GM19328 (cell line): ENCODE measurements around the gene ENGASE.

ENCODE experiments used
- ATAC-seq: cut with Tn5 transposase; IDR thresholded peaks from one replicate; pipeline ENCODE4 v1.9.1; 2021; ENCODE audit warnings: mild to moderate bottlenecking, moderate library complexity; ENCODE audit not compliant: unreplicated experiment

The ENGASE gene

GRCh38 chr17:79038545-79039135 is 36.0 kb upstream of the ENGASE start:
- ATAC-seq = no peak

GRCh38 chr17:79039171-79039570 is 35.5 kb upstream of the ENGASE start:
- no peak for ATAC-seq

GRCh38 chr17:79039886-79040285 is 34.7 kb upstream of the ENGASE start:
- ATAC-seq = no peak

DNA sequence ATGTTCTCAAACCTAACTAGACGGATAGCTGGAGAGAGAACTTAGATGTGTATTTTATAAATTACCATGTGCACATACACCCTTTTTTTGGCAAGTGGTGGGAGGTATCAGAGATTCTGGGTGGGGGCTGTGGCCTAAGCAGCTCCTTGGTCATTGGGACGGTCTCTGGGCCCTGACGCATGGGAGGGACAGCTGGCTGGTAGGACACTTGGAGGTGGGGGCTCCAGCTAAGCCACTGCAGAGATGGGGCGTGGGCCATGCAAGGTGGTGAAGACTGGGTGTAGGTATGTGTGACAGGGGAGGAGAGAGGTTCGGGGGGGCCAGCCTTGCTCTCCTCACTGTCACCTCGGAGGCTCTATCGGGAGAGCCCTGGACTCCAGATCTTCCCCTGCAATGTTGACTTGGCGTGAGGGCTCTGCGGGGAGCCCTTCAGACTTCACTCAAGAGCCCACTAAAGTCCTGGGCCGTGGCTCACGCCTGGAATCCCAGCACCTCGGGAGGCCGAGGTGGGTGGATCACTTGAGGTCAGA is 33.5 kb upstream of the ENGASE start:
- ATAC-seq = no peak

DNA sequence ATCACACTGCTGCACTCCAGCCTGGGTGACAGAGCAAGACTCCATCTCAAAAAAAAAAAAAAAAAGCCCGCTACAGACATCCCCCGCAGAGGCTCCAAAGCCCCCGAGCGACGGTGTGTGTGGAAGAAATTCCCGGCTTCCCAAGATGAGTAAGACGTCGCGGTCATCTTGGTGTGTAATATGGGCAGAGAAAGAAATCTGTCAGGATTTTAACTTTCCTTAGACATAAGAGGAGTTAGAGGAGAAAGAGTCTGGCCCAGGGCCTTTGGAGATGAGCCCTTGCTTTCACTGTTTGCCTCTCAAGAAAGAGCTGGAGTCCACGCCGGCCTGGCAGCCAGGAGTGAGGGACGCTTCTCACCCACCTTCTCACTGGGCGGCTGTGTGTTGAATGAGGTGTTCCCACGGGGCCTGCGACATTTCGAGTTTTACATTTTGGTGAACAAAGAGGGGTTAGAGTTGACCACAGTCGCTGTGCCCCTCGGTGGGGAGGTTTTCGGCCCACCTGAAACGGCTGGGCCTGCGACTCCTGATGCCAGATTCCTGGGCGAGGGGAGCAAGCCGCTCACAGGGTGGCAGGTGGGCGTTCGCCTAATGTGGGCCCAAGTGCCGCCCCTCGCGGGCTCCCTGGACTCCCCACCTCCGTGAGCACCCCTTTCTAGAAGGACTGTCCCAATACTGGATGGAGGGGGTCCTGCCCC is 32.8 kb upstream of the ENGASE start:
- no peak for ATAC-seq

GRCh38 chr17:79042421-79043190 is 32.0 kb upstream of the ENGASE start:
- no peak for ATAC-seq

- no peak for ATAC-seq
Measured at GRCh38 chr17:79043191-79043930, 31.3 kb upstream of the ENGASE start.

DNA sequence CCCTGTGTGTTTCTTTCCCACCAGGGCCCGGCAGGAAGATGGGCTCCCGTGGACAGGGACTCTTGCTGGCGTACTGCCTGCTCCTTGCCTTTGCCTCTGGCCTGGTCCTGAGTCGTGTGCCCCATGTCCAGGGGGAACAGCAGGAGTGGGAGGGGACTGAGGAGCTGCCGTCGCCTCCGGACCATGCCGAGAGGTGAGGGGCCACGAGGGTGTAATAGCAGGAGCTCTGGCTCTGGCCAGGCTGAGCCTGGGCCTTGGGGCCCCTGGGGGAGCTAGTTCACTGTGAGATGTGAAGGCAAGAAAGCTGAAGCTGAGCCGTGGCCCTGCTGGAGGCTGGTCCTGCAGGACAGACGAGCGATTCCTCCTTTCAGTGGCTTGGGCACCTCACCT is 30.7 kb upstream of the ENGASE start:
- no peak for ATAC-seq

DNA sequence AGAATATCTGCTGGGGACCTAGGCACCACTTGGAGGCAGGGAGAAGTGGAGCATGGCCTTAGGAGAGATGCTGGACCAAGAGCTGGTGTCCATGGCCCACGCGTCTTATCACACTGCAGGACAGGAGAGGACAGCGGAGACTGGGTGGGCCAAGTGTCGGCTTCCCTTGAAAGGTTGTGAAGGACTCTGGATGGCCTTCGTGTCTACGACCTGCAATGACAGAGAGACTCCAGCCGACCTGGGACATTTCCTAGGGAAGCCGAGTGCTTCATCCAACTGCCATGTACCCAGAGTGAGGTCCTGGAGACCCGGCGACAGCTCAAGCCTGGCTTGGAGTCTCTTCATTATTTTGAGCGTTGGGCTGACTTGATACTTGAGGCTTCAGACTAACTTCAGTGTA is 30.2 kb upstream of the ENGASE start:
- ATAC-seq = no peak

DNA sequence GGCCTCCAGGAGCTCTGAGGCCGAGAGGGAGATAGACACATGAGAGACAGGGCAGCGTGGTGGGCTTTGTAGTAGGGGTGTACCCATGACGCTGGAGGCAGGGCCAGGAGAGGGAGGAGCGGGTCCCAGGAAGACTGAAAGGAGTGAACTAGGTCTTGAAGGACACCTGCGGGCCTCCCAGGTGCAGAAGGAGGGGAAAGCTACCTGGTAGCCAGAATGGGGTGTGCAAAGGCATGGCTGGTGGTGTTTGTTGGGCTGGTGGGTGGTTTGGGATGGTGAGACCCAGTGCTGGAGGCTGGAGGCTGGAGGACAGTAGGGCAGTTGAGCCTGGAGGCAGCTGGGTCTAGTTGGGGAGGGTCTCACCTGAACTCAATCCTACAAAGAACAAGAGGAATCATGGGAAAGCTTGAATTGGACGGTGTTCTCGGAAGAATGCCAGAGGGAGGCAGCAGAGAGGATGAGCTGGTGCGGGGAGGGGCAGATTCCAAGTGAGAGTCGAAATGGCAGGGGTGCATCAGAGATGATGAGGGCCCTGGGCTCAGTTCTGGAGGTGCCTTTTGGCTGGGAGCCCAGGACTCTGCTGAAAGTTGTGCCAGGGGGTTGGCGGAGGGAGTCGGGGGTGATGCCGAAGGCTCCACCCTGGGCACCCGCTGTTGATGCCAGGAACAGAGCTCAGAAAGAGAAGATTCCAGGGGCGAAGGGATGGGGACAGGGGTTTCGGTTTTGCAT is 29.5 kb upstream of the ENGASE start:
- no peak for ATAC-seq

DNA sequence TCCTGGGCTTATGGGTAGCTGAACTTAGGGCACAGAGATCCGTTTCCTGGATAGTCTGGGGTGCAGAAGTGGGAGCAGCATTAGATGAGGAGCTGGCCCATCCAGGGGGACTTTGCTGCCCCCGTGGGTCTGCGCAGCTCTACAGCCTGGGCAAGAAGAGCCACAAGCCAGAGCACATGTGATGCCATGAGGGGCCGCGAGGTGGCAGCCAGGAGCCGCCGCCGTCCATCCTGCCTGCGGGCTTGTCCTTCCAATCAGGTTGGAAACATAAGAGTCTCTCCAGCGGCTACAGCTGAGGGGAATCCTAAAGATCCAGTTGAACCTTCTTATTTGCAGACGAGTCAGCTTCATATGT is 28.8 kb upstream of the ENGASE start:
- no peak for ATAC-seq

DNA sequence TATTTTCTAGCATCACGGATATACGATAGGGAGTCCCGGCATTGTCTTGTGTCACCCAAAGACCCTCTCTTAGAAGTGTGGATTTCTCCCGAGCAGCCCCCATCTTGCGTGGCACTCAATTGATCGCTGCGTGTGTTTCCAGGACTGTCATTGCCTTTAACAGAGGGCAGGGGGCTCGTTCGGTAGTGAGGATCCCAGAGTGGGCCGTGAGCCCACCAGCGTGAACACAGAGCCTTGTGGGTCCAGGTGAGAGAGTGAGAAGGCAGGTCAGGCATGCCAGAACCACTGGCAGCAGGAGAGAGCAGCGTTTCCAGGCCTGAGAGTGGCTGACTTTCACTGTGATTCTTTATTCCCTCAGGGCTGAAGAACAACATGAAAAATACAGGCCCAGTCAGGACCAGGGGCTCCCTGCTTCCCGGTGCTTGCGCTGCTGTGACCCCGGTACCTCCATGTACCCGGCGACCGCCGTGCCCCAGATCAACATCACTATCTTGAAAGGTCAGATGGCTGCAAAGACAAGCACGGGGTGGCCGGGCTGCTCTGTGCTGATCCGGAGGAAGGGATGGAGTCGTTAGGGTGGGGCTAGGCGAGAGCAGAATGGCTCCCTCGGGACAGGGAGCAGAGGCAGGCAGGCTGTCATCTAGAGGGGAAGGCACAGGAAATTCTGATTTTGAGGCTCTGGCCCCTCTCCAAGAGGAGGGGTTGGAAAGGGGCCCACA is 28.3 kb upstream of the ENGASE start:
- no peak for ATAC-seq

DNA sequence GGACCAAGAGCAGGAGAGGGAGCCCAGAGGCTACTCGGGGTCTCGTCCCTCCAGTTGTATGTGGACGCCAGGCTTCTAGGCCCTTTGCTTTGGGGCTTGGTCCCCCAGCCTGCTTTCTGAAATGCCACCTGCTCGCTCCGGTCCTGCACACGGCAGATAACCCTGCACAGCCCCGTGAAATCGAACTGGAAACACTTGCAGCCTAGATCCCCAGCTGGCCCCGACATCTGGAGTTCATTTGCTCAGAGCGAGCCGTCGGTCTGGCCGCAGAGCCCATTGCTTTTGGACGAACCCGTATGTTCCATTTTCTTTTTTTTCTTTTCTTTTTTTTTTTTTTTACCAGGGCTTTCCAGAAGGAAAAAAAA is 27.7 kb upstream of the ENGASE start:
- no peak for ATAC-seq

GRCh38 chr17:79047291-79047920 is 27.2 kb upstream of the ENGASE start:
- ATAC-seq = no peak

DNA sequence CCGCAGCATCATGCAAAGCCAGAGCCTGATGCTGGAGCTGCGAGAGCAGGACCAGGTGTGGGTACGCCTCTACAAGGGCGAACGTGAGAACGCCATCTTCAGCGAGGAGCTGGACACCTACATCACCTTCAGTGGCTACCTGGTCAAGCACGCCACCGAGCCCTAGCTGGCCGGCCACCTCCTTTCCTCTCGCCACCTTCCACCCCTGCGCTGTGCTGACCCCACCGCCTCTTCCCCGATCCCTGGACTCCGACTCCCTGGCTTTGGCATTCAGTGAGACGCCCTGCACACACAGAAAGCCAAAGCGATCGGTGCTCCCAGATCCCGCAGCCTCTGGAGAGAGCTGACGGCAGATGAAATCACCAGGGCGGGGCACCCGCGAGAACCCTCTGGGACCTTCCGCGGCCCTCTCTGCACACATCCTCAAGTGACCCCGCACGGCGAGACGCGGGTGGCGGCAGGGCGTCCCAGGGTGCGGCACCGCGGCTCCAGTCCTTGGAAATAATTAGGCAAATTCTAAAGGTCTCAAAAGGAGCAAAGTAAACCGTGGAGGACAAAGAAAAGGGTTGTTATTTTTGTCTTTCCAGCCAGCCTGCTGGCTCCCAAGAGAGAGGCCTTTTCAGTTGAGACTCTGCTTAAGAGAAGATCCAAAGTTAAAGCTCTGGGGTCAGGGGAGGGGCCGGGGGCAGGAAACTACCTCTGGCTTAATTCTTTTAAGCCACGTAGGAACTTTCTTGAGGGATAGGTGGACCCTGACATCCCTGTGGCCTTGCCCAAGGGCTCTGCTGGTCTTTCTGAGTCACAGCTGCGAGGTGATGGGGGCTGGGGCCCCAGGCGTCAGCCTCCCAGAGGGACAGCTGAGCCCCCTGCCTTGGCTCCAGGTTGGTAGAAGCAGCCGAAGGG is 26.4 kb upstream of the ENGASE start:
- no peak for ATAC-seq

- no peak for ATAC-seq
Measured at GRCh38 chr17:79048826-79049755, 25.5 kb upstream of the ENGASE start.

- no peak for ATAC-seq
Measured at GRCh38 chr17:79049821-79050220, 24.8 kb upstream of the ENGASE start.

- ATAC-seq = no peak
Measured at GRCh38 chr17:79050551-79050950, 24.1 kb upstream of the ENGASE start.
